GM12874 (cell line): ENCODE data around the gene RPS6KA5.

Source experiments
- TF ChIP-seq, protein P1 (sequence below): IDR thresholded peaks from 2 replicates; pipeline ENCODE4 v1.5.1; 2011; ENCODE audit warnings: low read depth, mild to moderate bottlenecking, control low read depth, low read length, moderate library complexity; ENCODE audit not compliant: insufficient read depth

Gene RPS6KA5

DNA sequence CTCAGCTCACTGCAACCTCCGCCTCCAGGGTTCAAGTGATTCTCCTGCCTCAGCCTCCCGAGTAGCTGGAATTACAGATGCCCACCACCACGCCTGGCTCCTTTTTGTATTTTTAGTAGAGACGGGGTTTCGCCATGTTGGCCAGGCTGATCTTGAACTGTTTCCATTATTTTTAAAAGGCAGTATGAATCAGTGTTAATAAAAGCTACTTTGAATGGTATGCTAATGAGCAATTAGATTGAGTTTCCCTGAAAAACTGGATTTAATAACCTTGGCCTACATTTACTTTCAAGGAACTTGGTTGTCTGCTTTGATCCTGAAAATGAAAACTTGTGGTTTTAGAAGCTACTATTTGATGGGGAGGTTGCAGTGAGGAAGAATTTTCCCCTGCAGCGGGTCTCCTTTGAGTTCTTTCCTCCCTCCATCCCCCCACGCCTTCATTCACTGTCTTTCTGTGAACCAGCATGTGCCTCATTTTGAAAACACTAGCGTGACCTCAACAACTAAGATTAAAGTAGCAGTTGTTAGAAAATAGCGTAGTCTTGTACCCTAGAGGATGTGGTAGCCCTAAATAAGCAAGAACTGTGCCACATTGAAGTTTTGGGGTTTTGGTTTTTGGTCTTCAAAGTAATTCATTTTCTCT lies 17.8 kb upstream of the RPS6KA5 start:
- TF ChIP-seq, protein P1, sequence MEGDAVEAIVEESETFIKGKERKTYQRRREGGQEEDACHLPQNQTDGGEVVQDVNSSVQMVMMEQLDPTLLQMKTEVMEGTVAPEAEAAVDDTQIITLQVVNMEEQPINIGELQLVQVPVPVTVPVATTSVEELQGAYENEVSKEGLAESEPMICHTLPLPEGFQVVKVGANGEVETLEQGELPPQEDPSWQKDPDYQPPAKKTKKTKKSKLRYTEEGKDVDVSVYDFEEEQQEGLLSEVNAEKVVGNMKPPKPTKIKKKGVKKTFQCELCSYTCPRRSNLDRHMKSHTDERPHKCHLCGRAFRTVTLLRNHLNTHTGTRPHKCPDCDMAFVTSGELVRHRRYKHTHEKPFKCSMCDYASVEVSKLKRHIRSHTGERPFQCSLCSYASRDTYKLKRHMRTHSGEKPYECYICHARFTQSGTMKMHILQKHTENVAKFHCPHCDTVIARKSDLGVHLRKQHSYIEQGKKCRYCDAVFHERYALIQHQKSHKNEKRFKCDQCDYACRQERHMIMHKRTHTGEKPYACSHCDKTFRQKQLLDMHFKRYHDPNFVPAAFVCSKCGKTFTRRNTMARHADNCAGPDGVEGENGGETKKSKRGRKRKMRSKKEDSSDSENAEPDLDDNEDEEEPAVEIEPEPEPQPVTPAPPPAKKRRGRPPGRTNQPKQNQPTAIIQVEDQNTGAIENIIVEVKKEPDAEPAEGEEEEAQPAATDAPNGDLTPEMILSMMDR = no peak

DNA sequence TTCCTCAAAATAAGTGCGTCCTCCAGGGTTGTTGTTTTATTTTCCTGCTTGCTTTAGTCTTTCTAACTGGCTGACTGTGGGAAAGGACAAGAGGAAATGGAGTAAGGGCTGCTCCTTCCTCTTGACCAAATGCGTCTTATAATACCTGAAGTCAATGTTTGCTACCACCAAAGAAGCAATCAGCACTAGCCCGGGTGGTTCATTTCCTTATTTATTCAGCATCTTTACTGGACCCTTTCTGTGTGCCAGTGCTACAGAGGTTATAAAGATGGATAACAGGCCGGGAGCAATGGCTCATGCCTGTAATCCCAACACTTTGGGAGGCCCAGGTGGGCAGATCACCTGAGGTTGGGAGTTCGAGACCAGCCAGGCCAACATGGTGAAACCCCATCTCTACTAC lies 15.1 kb upstream of the RPS6KA5 start:
- TF ChIP-seq, protein P1 = no peak

DNA sequence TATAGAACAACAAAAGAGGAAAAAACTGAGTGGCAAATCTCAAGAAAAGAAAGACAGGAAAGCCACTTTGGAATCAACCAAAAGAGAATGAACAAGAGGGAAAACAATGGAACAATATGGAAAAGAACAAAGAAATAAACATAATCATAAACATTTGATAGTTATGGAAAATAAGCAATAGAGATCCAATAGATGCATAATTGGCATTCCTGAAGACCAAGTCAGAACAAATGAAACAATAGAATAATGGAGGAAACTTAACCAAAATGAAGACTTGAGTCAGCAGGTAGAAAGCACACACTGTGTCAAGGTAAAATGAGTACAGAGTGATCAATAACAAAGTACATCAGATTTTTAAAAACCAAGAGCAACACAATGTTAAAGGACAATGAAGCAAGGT lies 10.1 kb upstream of the RPS6KA5 start:
- TF ChIP-seq, protein P1 = no peak

DNA sequence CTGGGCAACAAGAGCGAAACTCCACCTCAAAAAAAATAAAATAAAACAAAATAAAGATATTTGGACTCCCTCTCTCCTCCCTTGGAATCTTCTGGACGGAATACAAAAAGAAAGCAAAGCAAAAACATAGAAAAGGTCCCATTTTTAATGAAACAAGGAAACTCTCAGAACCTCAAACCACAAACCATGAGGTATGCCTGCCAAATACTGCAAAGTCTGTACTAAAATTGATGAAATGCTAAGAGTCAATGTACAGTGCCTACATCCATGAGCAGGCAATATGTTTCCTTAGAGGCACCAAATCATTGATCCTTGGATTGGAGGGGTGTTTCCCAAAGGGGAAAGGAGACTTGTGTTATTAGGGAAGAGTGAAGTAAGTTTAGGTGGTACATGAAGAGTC lies 8.2 kb upstream of the RPS6KA5 start:
- TF ChIP-seq, protein P1 = no peak

DNA sequence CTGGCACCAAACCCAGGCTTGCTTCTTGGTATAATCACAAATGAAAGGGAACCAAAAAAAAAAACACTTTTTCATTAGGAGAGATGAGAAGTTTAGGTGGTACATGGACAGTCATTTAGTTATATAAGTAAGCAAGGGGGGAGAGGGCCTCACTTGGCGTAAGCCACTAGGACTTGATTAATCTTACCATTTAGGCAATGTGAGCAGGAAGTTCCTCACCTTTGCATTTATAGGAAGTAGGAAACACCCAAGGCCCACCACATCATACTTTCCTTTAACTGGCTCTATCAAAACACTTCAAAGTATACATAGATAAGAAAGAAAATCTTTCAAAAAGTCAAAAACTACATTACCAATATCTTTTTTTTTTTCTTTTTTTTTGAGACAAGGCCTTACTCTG lies 6.7 kb upstream of the RPS6KA5 start:
- TF ChIP-seq, protein P1 = no peak

DNA sequence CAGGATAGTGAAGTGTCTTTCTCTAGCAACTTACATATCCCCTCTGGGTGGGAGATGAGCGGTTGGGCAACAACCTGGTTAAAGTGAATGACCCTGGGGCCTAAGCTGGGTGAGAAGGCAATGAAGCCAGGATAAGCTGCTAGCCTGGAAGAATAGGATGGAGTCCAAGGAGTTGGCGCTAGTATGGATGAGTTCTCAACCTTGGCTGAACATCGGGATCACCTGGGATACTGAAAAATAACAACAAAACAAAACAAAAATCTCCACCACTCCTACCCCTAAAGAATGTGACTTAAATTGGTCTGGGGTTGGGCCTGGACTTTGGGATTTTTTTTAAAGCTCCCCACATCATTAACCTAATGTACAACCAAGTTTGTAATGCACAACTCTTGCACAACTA lies 4.8 kb upstream of the RPS6KA5 start:
- TF ChIP-seq, protein P1 = no peak

DNA sequence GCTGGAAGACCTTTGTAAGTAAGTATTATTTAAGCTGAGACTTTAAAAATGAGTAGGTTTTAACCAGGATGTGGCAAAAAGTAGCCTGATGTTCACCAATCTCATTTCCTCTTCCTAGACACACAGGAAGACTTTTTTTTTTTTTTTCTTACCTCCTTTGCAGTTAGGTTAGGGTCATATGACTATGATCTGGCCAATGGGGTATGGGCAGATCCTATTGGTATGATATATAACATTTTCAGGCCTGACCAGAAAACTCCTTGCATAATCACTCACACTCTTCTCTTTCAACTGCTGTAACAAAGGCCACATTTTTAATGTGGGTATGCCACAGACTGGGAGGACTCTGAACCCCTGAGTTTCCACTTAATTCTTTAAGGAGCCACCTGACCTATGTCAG lies 2.7 kb upstream of the RPS6KA5 start:
- TF ChIP-seq, protein P1 = no peak
